GM23338 (cell line): Measurements from ENCODE around the gene FLYWCH1. TPM values are rescaled to one million over a fixed set of nuclear protein-coding genes. Genes with fewer than 3 reads are reported as not detected.

Experiments
- ATAC-seq: fragments of 200-7000 bp; cut with Tn5 transposase; 3 replicates; pipeline ENCODE4 v1.9.1; 2020
- DNase-seq: peaks from one replicate; pipeline ENCODE4 v3.0.0-alpha.2; 2015; ENCODE audit warnings: low spot score
- H2AFZ ChIP-seq: fragments of 200-600 bp; sonication (generic); 2 replicates; pipeline ENCODE4 v1.8.0; 2016; ENCODE audit warnings: antibody characterized with exemption, mild to moderate bottlenecking, moderate library complexity
- H3F3A ChIP-seq: fragments of 200-600 bp; sonication (generic); replicated peaks from 2 replicates; pipeline ENCODE4 v1.8.0; 2017; ENCODE audit warnings: antibody characterized with exemption, mixed run types, low read depth
- H3K27ac ChIP-seq: fragments of 200-600 bp; sonication (generic); 2 replicates; pipeline ENCODE4 v1.6.1; 2016; ENCODE audit warnings: low read depth
- H3K27me3 ChIP-seq: fragments of 200-600 bp; sonication (generic); 2 replicates; pipeline ENCODE4 v1.8.0; 2016; ENCODE audit warnings: mild to moderate bottlenecking, mixed run types, moderate library complexity; ENCODE audit not compliant: insufficient read depth
- H3K36me3 ChIP-seq: fragments of 200-600 bp; sonication (generic); 2 replicates; pipeline ENCODE4 v1.8.0; 2016; ENCODE audit warnings: mild to moderate bottlenecking; ENCODE audit not compliant: insufficient read depth
- H3K4me1 ChIP-seq: fragments of 200-600 bp; sonication (generic); 2 replicates; pipeline ENCODE4 v1.8.0; 2016; ENCODE audit warnings: mild to moderate bottlenecking, moderate library complexity; ENCODE audit not compliant: insufficient read depth
- H3K4me2 ChIP-seq: fragments of 200-600 bp; sonication (generic); 2 replicates; pipeline ENCODE4 v1.7.1; 2017; ENCODE audit warnings: mixed run types
- H3K4me3 ChIP-seq: fragments of 200-600 bp; sonication (generic); 2 replicates; pipeline ENCODE4 v1.6.1; 2016; ENCODE audit warnings: mixed run types
- H3K79me2 ChIP-seq: fragments of 200-600 bp; sonication (generic); replicated peaks from 2 replicates; pipeline ENCODE4 v1.8.0; 2017; ENCODE audit warnings: mild to moderate bottlenecking; ENCODE audit not compliant: insufficient read depth
- H3K9me2 ChIP-seq: fragments of 200-600 bp; sonication (generic); 2 replicates; pipeline ENCODE4 v1.8.0; 2017; ENCODE audit not compliant: insufficient read depth
- H4K20me1 ChIP-seq: fragments of 200-600 bp; sonication (generic); replicated peaks from 2 replicates; pipeline ENCODE4 v1.8.0; 2017; ENCODE audit warnings: mild to moderate bottlenecking; ENCODE audit not compliant: insufficient read depth
- H3K27ac Mint-ChIP-seq: 2 replicates; pipeline ENCODE4 v1.8.0; 2020; ENCODE audit warnings: inconsistent platforms, mild to moderate bottlenecking, moderate library complexity, mixed read lengths
- H3K27me3 Mint-ChIP-seq: 3 replicates; pipeline ENCODE4 v1.8.0; 2022; ENCODE audit warnings: low read depth, mild to moderate bottlenecking, moderate library complexity, mixed read lengths, inconsistent platforms; ENCODE audit not compliant: insufficient read depth, poor library complexity
- H3K36me3 Mint-ChIP-seq: 3 replicates; pipeline ENCODE4 v1.8.0; 2021; ENCODE audit warnings: low read depth, mild to moderate bottlenecking, inconsistent platforms, moderate library complexity, mixed read lengths
- H3K4me1 Mint-ChIP-seq: 3 replicates; pipeline ENCODE4 v1.8.0; 2020; ENCODE audit warnings: mild to moderate bottlenecking, inconsistent platforms, mixed read lengths
- H3K4me3 Mint-ChIP-seq: 3 replicates; pipeline ENCODE4 v1.8.0; 2021; ENCODE audit warnings: moderate library complexity, mild to moderate bottlenecking, inconsistent platforms, mixed read lengths
- H3K9me3 Mint-ChIP-seq: 3 replicates; pipeline ENCODE4 v1.8.0; 2020; ENCODE audit warnings: moderate library complexity, mild to moderate bottlenecking, inconsistent platforms, mixed read lengths
- CTCF ChIP-seq, 2 experiments: fragments of 200-600 bp in 1 of 2; sonication (generic) in 1 of 2; conservative IDR thresholded peaks; 2 replicates each; pipeline versions ENCODE4 v1.5.1 to v1.6.1; 2016 to 2017; ENCODE audit warnings: antibody characterized with exemption in 2 of 2, low read depth in 2 of 2, mild to moderate bottlenecking in 2 of 2, moderate library complexity in 1 of 2
- EZH2phosphoT487 ChIP-seq: fragments of 200-600 bp; sonication (generic); IDR thresholded peaks from one replicate; pipeline ENCODE4 v1.8.1; 2018; ENCODE audit warnings: antibody characterized with exemption; ENCODE audit not compliant: unreplicated experiment
- JUNB ChIP-seq: IDR thresholded peaks from one replicate; pipeline ENCODE4 v1.6.1; 2016; ENCODE audit warnings: antibody characterized with exemption; ENCODE audit not compliant: unreplicated experiment
- REST ChIP-seq: IDR thresholded peaks from one replicate; pipeline ENCODE4 v1.6.1; 2018; ENCODE audit warnings: antibody characterized with exemption; ENCODE audit not compliant: unreplicated experiment
- STAT1 ChIP-seq: IDR thresholded peaks from one replicate; pipeline ENCODE4 v1.6.1; 2016; ENCODE audit warnings: antibody characterized with exemption; ENCODE audit not compliant: unreplicated experiment
- ZNF114 ChIP-seq: fragments of 250-450 bp; sonication (Bioruptor Pico); IDR thresholded peaks from 2 replicates; pipeline ENCODE4 v1.5.0; 2020; ENCODE audit warnings: mild to moderate bottlenecking, moderate library complexity
- ZNF331 ChIP-seq: fragments of 250-450 bp; sonication (Bioruptor Pico); IDR thresholded peaks from 2 replicates; pipeline ENCODE4 v1.5.0; 2020; ENCODE audit warnings: low read depth, mild to moderate bottlenecking, moderate library complexity
- ZNF462 ChIP-seq: fragments of 250-450 bp; sonication (Bioruptor Pico); IDR thresholded peaks from 2 replicates; pipeline ENCODE4 v1.5.0; 2020; ENCODE audit warnings: mild to moderate bottlenecking, moderate library complexity
- polyA plus RNA-seq: library from polyadenylated mRNA; unstranded; fragments of >200 nt; fragmentation: Nextera tagmentation; extraction: Ambion mirVana; gene quantifications from 2 replicates; pipeline ENCODE4 v1.2.1, GENCODE V29; 2016
- total RNA-seq: library from RNA; depleted of rRNA; stranded (reverse); fragments of >200 nt; shearing (Covaris generic); gene quantifications from 2 replicates; pipeline ENCODE4 v1.2.3, GENCODE V29; 2014

Gene FLYWCH1
- total and polyA plus RNA-seq, 2 experiments from 2014 or later: 6.0 to 29.3 TPM

- no peak for TF ChIP-seq REST
- no peak for TF ChIP-seq STAT1
These were observed 40.9 kb downstream of the FLYWCH1 start (continued) for GRCh38 chr16:2952679-2953078.

GRCh38 chr16:2953706-2954627 is 42.2 kb downstream of the FLYWCH1 start:
- DNase-seq: no peak
- Histone ChIP-seq H3K4me2 (no peak overlapping the region), H3K36me3 (no peaks in the 10 kb centered on the region), H3K4me3 (no peak overlapping the region), H3K27me3 (no peaks in the 10 kb centered on the region), H3K4me1 (peaks cover 20% of the 10 kb centered on the region; the same call in 1 of the 2 replicates), H3K79me2 (no peaks in the 10 kb centered on the region), H3K27ac (no peak overlapping the region), H4K20me1 (no peaks in the 10 kb centered on the region), H3F3A (0 out of 2 replicates have a peak, but pooled peaks cover 9% of the 10 kb centered on the region), H2AFZ (0 out of 2 replicates have a peak overlapping the region, but pooled peaks have one; percentile 43), H3K9me2 (no peaks in the 10 kb centered on the region)
- no peak overlapping the region for H3K27ac Mint-ChIP-seq
- no peak for ATAC-seq
- no peak overlapping the region; the same call in 2 of the 3 replicates for H3K4me3 Mint-ChIP-seq
- peaks cover 22% of the 10 kb centered on the region for H3K4me1 Mint-ChIP-seq
- no peaks in the 10 kb centered on the region for H3K9me3 Mint-ChIP-seq
- no peaks in the 10 kb centered on the region for H3K36me3 Mint-ChIP-seq
- H3K27me3 Mint-ChIP-seq: peaks cover 14% of the 10 kb centered on the region
- no peak for TF ChIP-seq EZH2phosphoT487
- TF ChIP-seq ZNF114: no peak
- no peak for TF ChIP-seq JUNB
- TF ChIP-seq REST: no peak
- TF ChIP-seq ZNF331 (CRISPR knock-in tag): no peak
- TF ChIP-seq CTCF (conservative IDR thresholded peaks at IDR 0.05; ENCODE audit: low read depth in 2 of 2): no peak
- TF ChIP-seq ZNF462 (CRISPR knock-in tag): no peak
